DMS 273 (cell line): ENCODE results near the gene ELAVL2.
A peak's percentile ranks its signal among the peaks of the same experiment; 100 is the strongest.

Source experiments
- DNase-seq: peaks from one replicate; lab custom pipeline; 2025; ENCODE audit not compliant: unreplicated experiment; lab: John Stamatoyannopoulos, UW

Gene ELAVL2

GRCh38 chr9:23822261-23823169 lies 3.5 kb downstream of the ELAVL2 start:
- peak; percentile 41 for DNase-seq

GRCh38 chr9:23821375-23822181 lies 4.5 kb downstream of the ELAVL2 start:
- peak; percentile 90 for DNase-seq

DNA sequence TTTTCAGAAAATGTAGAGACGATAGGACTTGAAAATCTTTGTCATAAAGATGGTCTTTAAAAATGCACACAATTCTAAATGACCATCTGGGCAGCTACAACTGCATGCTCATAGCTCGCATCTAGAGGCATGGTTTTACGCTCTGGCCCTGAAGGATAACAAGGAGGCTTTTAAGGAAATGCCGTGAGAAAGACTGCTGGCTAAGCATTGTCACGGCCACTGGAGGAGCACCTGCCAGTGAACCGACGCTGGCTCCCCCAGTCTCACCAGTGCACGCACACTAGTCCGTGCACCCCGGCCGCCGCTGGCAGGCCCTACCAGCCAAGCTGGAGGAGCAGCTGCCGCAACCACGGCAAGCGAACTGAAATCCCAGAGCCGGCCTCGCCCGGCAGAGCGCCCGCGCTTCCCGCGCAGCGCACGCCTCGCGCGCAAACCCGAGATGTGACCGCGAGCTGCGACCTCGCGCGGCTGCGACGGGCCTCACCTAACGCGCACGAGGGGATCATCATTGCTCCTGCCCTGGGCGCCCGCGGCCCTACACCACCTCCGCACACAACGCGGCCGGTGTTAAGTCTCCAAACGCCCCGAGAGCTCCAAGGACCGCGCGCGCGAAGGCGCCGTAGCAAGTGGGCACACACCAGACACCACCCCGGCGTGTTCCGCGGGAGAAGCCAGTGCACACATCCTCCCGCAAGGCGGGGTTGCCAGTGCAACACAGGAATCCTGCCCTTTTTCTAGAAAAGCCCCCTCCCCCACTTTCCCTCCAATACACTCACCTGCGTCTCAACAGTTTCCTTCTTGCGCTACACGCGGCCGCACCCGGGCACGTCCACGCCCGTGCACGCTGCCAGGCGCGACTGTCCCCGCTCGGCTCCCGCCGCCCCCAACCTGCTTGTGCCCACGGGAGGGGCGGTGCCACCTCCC lies 5.3 kb downstream of the ELAVL2 start:
- peak; percentile 73 for DNase-seq

GRCh38 chr9:23819403-23819802 lies 6.6 kb downstream of the ELAVL2 start:
- no peak for DNase-seq

DNA sequence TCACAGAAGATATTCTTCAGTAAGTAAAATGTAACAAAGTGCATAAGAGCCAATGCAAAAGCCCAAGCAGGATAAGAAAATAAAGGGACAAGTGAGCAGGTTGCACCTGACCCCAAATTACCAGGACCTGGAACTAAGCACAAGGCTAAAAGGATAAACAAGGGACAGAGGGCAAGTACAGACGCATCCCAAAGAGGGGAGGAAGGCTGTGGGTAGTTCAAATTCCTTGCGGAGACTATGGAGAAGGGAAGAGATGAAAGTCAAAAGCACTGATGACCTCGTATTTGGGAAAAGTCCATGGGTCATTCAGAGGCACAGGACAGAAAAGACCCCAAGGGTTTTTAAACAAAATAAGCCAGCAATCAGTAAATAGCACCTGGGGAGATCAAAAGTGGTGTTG lies 11.8 kb downstream of the ELAVL2 start:
- DNase-seq, result no peak

DNA sequence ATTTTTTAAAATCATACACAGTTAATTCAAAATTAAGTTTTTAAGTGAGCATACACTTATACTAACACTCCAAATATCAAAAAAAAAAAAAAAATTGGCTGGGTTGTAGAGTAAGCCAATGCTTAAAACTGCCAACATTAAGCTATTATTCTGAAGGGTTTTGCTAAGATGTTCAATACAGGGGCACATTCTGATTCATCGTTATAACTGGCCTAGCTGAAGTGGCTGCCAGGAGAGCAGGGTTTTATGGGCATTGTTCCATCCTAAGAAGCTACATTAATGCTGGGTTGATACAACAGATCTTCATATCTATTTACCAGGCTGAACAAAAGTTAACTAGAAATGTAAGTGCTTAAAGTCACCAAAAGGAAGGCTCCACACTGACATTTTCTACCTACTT lies 13.4 kb downstream of the ELAVL2 start:
- no peak for DNase-seq

DNA sequence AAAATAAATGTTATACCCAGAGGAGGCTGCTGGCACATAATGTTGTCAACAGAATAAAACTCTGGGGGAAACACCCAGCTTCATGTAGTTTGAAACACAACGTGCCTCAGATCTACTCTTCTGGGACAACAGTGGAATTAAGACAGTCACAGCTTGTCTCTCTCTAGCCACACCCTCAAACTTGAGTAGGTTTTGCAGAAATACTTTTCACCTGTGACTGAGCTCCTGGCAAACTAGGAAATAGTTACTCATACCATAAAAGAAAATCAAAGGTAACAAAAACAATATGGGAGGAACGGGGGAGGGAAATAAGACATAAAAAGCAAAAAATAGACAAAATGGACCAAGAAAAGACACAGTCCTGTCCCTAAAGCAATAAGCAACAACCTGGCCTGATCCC lies 14.4 kb downstream of the ELAVL2 start:
- DNase-seq, result no peak

GRCh38 chr9:23803216-23803615 lies 22.8 kb downstream of the ELAVL2 start:
- DNase-seq, result no peak

DNA sequence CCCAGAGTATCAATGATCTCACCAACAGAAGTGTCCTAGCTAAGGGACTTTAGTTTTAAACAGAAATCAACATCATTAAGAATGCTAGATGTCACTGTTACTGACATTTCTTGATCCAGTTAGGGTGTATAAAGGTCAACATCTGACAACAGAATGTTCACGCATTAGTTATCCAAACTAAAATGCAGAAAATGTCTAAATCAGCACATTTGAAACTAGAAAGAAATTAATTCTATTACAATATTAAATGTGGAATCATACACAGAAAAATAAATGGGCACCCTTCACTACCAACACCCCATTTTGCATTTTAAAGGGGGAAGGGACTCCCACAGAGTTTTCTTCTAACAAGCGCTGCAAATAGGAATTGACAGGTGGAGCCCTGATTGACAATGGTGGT lies 24.5 kb downstream of the ELAVL2 start:
- no peak for DNase-seq

DNA sequence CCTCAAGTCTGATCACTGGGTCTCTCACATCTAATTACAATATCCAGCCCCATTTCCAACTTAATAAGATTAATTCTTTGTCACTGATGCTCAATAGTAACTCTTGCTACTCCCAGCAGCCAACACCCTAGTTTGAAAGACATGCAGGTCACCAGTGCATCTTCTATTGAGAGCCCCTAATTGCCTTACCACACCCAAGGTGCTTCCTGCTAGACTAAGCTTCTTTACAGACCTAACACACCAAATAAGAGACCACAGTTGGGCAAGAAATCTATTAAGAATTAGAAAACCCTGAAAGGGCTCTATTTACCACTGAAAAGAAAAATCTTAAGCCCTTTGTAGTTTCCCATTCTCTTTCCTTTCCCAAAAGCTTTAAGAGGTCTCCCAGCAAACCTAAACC lies 26.5 kb downstream of the ELAVL2 start:
- no peak for DNase-seq

GRCh38 chr9:23798325-23798724 lies 27.7 kb downstream of the ELAVL2 start:
- DNase-seq, result no peak

DNA sequence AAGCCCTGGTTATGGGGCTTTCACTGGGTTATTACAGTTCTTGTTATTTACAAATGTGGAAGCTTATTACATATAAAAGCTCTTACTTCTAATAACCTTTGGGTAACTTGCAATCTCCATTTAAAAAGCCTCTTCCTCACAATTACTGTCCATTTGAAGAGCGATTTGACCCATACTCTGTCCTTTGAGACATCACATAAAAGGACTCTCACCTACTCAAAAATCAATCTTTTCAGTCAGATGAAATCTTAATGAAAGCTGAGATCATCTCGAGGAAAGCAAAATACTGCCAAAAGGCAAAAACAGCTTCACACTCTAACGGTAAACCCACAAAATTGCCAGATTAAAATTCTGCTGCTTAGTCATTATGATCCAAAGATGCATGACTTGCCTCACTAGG lies 29.8 kb downstream of the ELAVL2 start:
- DNase-seq, result no peak

GRCh38 chr9:23790351-23791260 lies 35.4 kb downstream of the ELAVL2 start:
- DNase-seq, result no peak

- no peak for DNase-seq
Measured at GRCh38 chr9:23789529-23790254, 36.3 kb downstream of the ELAVL2 start.

DNA sequence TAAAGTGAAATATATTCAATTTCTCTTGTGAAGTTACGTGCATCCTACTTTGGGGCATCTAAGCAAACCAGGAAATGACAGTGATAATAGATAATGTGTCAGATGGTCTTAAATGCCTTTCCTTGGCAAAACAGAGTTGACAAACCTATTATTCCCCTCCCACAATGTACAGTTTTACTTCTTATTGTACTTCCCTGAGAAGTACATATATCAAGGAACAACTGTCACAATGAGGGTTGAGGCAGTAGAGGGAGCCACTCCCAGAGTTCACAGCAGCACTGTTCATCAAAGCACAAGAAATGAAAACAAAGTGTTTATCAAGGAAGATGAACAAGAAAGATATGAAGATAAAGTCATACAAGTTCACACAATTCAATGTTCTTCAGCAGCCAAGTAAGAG lies 41.1 kb downstream of the ELAVL2 start:
- DNase-seq, result no peak

- DNase-seq, result no peak
Measured at GRCh38 chr9:23783509-23783908, 42.5 kb downstream of the ELAVL2 start.

DNA sequence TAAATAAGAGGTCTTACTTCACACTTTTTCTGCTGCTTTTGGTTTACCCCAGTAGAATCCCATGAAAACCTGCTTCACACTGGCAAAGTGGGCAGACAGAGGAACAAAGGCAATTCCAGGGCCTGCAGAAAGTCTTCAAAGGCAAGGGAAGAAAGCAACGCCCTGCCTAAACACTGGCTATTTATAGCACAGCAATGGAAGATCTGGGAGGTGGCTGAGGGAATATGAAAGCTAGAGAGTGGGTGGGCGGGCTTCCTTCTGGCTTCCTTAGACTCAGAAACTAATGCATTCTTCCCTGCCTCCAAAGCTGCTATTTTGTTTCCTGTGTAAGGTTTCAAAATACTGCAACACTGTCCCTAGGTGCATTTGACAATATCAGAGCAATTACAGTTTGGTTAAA lies 46.8 kb downstream of the ELAVL2 start:
- peak; percentile 70 for DNase-seq

DNA sequence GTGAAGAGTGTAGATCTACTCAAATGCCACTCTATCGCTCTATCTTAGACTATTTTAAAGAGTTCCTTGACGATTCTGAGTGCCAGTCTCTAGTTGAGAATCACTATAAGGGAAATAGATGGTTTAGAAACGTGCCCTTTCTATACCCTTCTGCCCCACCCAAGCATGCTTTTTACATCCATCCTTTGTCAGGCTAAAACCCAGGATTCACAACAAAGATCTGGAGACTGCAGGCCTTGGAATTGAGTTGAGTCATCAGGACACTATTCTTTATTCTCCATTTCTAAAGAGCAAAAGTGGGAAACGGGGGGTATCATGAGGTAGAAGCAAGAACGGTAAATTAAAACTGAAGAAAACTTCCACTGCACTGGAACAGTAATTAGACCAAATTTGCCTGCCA lies 48.7 kb downstream of the ELAVL2 start:
- DNase-seq, result no peak

DNA sequence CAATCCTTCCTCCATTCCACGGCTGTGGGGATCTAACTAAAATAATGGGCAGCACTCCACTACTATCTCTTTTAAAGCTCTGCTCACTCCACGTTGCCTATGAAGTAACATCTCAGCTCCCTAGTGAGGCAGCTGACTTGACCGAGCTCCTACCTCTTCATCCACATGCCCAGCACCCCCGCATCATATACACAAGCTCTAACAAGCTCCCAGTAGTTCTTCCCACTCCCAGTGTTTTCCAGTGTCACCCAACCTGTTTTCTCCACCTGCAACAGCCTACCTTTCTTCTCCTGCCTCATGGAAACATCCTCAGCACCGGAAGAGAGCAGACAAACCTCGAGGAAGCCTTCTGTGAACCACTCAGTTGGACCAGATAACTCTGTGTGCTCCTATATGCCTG lies 50.5 kb downstream of the ELAVL2 start:
- DNase-seq, result no peak
